Cardiac muscle cell (in vitro differentiated cells and primary cell): ENCODE measurements around the gene CKB. TPM values are rescaled to one million over a fixed set of nuclear protein-coding genes. Genes with fewer than 3 reads are reported as not detected.
A peak's percentile ranks its signal among the peaks of the same experiment; 100 is the strongest.

Experiments used
- DNase-seq, 2 donors: peaks; one replicate each; pipeline versions ENCODE4 v3.0.0 to v3.0.0-alpha.2; 2010 to 2017; ENCODE audit warnings: low read depth in 1 of 2, low spot score in 1 of 2
- H3K27ac ChIP-seq: fragments of 200-600 bp; sonication (generic); 2 replicates; pipeline ENCODE4 v1.5.1; 2016
- H3K27me3 ChIP-seq: fragments of 200-600 bp; sonication (generic); 2 replicates; pipeline ENCODE4 v1.6.0; 2016; ENCODE audit warnings: control low read depth
- H3K36me3 ChIP-seq: fragments of 200-600 bp; sonication (generic); 2 replicates; pipeline ENCODE4 v1.5.1; 2016; ENCODE audit warnings: control low read depth
- H3K4me1 ChIP-seq: fragments of 200-600 bp; sonication (generic); 2 replicates; pipeline ENCODE4 v1.8.1; 2017; ENCODE audit warnings: low read depth, mild to moderate bottlenecking, mixed run types
- H3K4me3 ChIP-seq: fragments of 200-600 bp; sonication (generic); 2 replicates; pipeline ENCODE4 v1.5.1; 2016; ENCODE audit warnings: mild to moderate bottlenecking
- H3K9me3 ChIP-seq: fragments of 200-600 bp; sonication (generic); 2 replicates; pipeline ENCODE4 v1.5.1; 2017; ENCODE audit warnings: low read depth, mild to moderate bottlenecking, control low read depth
- CTCF ChIP-seq: IDR thresholded peaks from 2 replicates; pipeline ENCODE4 v1.5.1; 2012; ENCODE audit warnings: low read depth, mild to moderate bottlenecking, low read length
- polyA plus RNA-seq: library from polyadenylated mRNA; unstranded; fragments of >200 nt; fragmentation: Nextera tagmentation; extraction: Ambion mirVana; gene quantifications from 2 replicates; pipeline ENCODE4 v1.2.1, GENCODE V29; 2016
- total RNA-seq: library from RNA; depleted of rRNA; stranded (reverse); fragments of >200 nt; gene quantifications from 2 replicates; pipeline ENCODE4 v1.2.3, GENCODE V29; 2016

CKB gene
- total and polyA plus RNA-seq, 2 experiments from 2014 or later, result 169 to 327 TPM

GRCh38 chr14:103548463-103549351 lies 26.1 kb upstream of the CKB start:
- Histone ChIP-seq H3K4me3 (no peak overlapping the region), H3K27me3 (no peaks in the 10 kb centered on the region), H3K9me3 (no peaks in the 10 kb centered on the region), H3K27ac (no peak overlapping the region), H3K4me1 (no peaks in the 10 kb centered on the region), H3K36me3 (no peaks in the 10 kb centered on the region)
- TF ChIP-seq CTCF, result no peak
- no peak for DNase-seq

GRCh38 chr14:103547941-103548462 lies 25.4 kb upstream of the CKB start:
- Histone ChIP-seq H3K36me3 (no peaks in the 10 kb centered on the region), H3K4me3 (no peak overlapping the region), H3K9me3 (no peaks in the 10 kb centered on the region), H3K4me1 (peaks cover under 1% of the 10 kb centered on the region), H3K27ac (no peak overlapping the region), H3K27me3 (no peaks in the 10 kb centered on the region)
- TF ChIP-seq CTCF, result no peak
- no peak for DNase-seq

- Histone ChIP-seq H3K9me3 (no peaks in the 10 kb centered on the region), H3K36me3 (no peaks in the 10 kb centered on the region), H3K27me3 (no peaks in the 10 kb centered on the region), H3K4me1 (peaks cover 5% of the 10 kb centered on the region), H3K27ac (no peak overlapping the region), H3K4me3 (no peak overlapping the region)
- no peak for TF ChIP-seq CTCF
- no peak for DNase-seq
These were observed 24.9 kb upstream of the CKB start for GRCh38 chr14:103547455-103547940.

GRCh38 chr14:103546652-103547454 lies 24.2 kb upstream of the CKB start:
- no peaks in the 10 kb centered on the region for H3K36me3 ChIP-seq
- peak; percentile 59 to 69 for DNase-seq
- no peaks in the 10 kb centered on the region for H3K27me3 ChIP-seq
- H3K4me3 ChIP-seq, result no peak overlapping the region
- H3K27ac ChIP-seq, result no peak overlapping the region
- peaks cover 6% of the 10 kb centered on the region for H3K4me1 ChIP-seq
- peak; percentile 80 for TF ChIP-seq CTCF
- H3K9me3 ChIP-seq, result no peaks in the 10 kb centered on the region

GRCh38 chr14:103545915-103546651 lies 23.5 kb upstream of the CKB start:
- Histone ChIP-seq H3K4me1 (peaks cover 6% of the 10 kb centered on the region), H3K27ac (no peak overlapping the region), H3K36me3 (no peaks in the 10 kb centered on the region), H3K9me3 (no peaks in the 10 kb centered on the region), H3K4me3 (no peak overlapping the region), H3K27me3 (no peaks in the 10 kb centered on the region)
- TF ChIP-seq CTCF, result no peak
- no peak for DNase-seq
